Measurements from ENCODE around the gene SLC5A6. TPM values are rescaled to one million over a fixed set of nuclear protein-coding genes. Genes with fewer than 3 reads are reported as not detected.
A peak's percentile ranks its signal among the peaks of the same experiment; 100 is the strongest.

SLC5A6 gene
- total RNA-seq, 2 donors from 2014 or later, result 20.6 to 30.5 TPM

- no peak for DNase-seq
- no peak for ATAC-seq
- intact Hi-C loops (cut with DNase I, micrococcal nuclease), result no loop called here
Observed at GRCh38 chr2:27240406-27240805, 28.3 kb upstream of the SLC5A6 start.

DNA sequence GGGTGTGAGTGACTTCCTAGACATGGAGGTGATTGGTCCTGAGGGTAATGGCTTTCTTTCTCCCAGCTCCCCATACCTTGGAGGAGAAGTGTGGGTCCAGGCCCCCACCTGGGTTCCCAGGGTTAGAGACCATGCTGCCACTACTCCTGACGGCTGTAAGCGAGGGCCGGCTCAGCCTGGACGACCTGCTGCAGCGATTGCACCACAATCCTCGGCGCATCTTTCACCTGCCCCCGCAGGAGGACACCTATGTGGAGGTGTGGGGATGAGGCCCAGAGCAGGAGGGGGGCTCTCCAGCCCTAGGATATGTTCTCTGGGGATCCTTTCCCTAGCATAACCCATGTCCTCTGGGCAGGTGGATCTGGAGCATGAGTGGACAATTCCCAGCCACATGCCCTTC lies 26.9 kb upstream of the SLC5A6 start:
- DNase-seq (no peak), ATAC-seq (no peak)
- intact Hi-C loops (cut with DNase I, micrococcal nuclease), result no loop called here

DNA sequence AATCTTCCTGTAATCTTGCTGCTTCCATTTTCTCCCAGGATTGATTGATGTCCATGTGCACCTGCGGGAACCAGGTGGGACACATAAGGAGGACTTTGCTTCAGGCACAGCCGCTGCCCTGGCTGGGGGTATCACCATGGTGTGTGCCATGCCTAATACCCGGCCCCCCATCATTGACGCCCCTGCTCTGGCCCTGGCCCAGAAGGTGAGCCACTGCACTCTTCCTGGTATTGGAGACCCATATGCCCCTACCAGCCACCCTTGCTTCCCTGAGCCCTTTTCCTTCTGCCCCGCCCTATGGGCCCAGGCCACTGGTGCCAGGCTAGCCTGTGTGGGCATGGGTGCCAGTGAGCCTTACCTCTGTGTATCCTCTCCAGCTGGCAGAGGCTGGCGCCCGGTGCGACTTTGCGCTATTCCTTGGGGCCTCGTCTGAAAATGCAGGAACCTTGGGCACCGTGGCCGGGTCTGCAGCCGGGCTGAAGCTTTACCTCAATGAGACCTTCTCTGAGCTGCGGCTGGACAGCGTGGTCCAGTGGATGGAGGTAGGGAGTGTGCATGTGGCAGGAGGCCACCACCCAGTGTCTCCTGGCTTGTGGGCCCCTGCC lies 25.4 kb upstream of the SLC5A6 start:
- intact Hi-C loops (cut with DNase I, micrococcal nuclease), result no loop called here
- DNase-seq, result no peak

DNA sequence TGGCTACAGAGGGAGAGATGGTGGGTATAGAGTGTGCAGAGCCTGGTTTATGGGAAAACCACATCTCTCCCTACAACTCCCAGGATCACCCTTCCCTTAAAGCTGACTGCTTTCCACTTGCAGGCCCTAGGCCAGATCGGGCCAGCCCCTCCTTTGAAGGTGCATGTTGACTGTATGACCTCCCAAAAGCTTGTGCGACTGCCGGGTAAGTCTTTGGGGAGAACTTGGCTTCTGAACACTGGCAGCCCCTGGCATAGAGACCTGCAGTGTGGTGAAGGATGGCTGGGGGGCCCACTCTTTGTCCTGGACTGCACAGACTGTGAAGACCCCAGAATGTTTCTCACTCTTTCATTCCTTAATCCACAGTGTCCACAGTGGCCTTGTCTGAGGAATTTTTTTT lies 24.6 kb upstream of the SLC5A6 start:
- DNase-seq (no peak), ATAC-seq (no peak)
- intact Hi-C loops (cut with DNase I, micrococcal nuclease), result no loop called here

More for the DNA sequence above, 25.4 kb upstream of the SLC5A6 start:
- no peak for ATAC-seq

DNA sequence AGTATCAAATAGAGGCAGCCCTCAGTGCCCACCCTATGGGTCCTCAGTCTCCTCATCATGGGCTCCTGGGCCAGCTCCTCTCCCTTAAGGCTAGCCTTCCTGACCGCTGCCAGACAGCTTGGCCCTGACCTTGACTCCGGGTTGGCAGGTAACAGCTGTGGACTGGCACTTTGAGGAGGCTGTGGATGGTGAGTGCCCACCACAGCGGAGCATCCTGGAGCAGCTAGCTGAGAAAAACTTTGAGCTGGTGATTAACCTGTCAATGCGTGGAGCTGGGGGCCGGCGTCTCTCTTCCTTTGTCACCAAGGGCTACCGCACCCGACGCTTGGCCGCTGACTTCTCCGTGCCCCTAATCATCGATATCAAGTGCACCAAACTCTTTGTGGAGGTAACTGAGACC lies 24.1 kb upstream of the SLC5A6 start:
- ATAC-seq (no peak), DNase-seq (no peak)
- intact Hi-C loops (cut with DNase I, micrococcal nuclease), result no loop called here

DNA sequence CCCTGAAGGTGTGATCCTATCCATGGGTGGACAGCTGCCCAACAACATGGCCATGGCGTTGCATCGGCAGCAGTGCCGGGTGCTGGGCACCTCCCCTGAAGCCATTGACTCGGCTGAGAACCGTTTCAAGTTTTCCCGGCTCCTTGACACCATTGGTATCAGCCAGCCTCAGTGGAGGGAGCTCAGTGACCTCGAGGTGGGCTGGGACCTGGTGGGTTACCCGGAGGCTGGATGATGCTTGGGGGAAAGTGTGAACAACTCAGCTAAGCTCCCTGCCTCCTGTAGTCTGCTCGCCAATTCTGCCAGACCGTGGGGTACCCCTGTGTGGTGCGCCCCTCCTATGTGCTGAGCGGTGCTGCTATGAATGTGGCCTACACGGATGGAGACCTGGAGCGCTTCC lies 21.3 kb upstream of the SLC5A6 start:
- intact Hi-C loops (cut with DNase I, micrococcal nuclease), result no loop called here
- ATAC-seq (no peak), DNase-seq (no peak)

DNA sequence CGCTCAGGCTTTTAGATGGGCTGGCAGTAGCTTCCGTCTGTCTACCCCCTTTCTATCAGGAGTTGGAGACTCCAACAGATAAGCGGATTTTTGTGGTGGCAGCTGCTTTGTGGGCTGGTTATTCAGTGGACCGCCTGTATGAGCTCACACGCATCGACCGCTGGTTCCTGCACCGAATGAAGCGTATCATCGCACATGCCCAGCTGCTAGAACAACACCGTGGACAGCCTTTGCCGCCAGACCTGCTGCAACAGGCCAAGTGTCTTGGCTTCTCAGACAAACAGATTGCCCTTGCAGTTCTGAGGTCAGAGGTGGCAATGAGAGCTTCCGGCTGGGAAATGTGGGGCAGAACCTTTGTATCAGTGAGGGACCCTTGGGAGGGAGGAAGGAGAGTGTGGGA lies 19.9 kb upstream of the SLC5A6 start:
- no peak for DNase-seq

DNA sequence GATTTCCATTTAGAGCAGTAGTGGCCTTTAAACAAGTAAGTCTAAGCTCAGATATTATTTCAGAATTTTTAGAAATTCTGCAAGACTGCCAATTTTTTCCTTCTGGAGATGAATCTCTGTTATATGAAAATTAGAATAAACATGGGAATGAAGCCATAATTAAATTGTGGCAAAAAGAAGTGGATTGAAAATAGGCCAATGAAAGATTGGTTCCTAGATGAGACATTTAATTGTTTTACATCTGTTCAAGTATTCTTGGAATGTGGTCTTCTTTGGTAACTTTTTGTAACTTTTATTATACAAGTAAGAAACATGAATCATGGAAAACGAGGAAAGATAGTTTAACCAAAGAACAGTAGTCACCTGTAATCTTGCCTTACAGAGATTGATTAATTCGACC lies 15.4 kb upstream of the SLC5A6 start:
- no peak for DNase-seq
- ATAC-seq, result no peak
- intact Hi-C loops (cut with DNase I, micrococcal nuclease), result no loop called here

More for the DNA sequence above, 19.9 kb upstream of the SLC5A6 start:
- no peak for ATAC-seq
- intact Hi-C loops (cut with DNase I, micrococcal nuclease), result no loop called here

DNA sequence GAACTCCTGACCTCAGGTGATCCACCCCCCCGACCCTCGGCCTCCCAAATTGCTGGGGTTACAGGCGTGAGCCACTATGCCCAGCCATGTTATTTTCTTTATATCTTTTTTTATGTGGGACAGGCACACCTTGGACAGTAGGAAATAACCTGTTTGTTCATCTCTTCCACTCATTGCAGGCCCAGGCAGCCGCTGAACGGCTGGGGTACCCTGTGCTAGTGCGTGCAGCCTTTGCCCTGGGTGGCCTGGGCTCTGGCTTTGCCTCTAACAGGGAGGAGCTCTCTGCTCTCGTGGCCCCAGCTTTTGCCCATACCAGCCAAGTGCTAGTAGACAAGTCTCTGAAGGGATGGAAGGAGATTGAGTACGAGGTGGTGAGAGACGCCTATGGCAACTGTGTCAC lies 13.5 kb upstream of the SLC5A6 start:
- DNase-seq (no peak), ATAC-seq (no peak)

DNA sequence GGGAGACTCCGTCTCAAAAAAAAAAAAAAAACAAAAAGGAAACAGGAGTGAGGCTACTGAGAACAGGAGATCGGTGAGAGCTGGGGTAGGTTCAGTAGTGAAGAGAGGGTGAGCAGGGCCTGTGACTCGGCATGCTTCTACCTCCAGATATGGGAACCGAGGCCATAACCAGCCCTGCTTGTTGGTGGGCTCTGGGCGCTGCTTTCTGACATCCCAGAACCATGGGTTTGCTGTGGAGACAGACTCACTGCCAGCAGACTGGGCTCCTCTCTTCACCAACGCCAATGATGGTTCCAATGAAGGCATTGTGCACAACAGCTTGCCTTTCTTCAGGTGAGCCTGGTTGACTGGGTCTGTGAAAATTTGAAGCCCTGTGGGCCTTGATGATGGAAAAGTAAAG lies 11.3 kb upstream of the SLC5A6 start:
- intact Hi-C loops (cut with DNase I, micrococcal nuclease), result no loop called here
- DNase-seq (no peak), ATAC-seq (no peak)

More for the DNA sequence above, 13.5 kb upstream of the SLC5A6 start:
- intact Hi-C loops (cut with DNase I, micrococcal nuclease), result no loop called here

- intact Hi-C loops (cut with DNase I, micrococcal nuclease), result no loop called here
- ATAC-seq (no peak), DNase-seq (no peak)
Observed at GRCh38 chr2:27222407-27222806, 10.3 kb upstream of the SLC5A6 start.

DNA sequence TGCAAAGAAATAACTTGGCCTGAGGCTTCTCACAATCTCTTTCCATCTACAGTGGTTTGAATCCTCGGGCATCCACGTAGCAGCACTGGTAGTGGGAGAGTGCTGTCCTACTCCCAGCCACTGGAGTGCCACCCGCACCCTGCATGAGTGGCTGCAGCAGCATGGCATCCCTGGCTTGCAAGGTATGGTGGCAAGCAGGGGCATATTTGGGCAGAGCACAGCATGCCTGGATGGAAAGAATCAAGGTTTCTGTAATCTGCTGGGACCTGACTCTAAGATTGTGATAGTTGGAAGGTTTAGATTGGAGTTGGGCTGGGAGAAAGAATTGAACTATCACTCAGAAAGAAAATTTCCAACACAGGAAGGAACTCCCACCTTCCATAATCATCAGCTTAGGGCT lies 9.1 kb upstream of the SLC5A6 start:
- intact Hi-C loops (cut with DNase I, micrococcal nuclease), result no loop called here
- DNase-seq, result no peak
- no peak for ATAC-seq

GRCh38 chr2:27220091-27220490 lies 8.0 kb upstream of the SLC5A6 start:
- no peak for ATAC-seq
- DNase-seq, result no peak
- intact Hi-C loops (cut with DNase I, micrococcal nuclease), result no loop called here

GRCh38 chr2:27219091-27219490 lies 7.0 kb upstream of the SLC5A6 start:
- ATAC-seq (no peak), DNase-seq (no peak)
- intact Hi-C loops (cut with DNase I, micrococcal nuclease), result no loop called here

GRCh38 chr2:27218614-27219013 lies 6.5 kb upstream of the SLC5A6 start:
- DNase-seq (no peak), ATAC-seq (no peak)
- intact Hi-C loops (cut with DNase I, micrococcal nuclease), result no loop called here

DNA sequence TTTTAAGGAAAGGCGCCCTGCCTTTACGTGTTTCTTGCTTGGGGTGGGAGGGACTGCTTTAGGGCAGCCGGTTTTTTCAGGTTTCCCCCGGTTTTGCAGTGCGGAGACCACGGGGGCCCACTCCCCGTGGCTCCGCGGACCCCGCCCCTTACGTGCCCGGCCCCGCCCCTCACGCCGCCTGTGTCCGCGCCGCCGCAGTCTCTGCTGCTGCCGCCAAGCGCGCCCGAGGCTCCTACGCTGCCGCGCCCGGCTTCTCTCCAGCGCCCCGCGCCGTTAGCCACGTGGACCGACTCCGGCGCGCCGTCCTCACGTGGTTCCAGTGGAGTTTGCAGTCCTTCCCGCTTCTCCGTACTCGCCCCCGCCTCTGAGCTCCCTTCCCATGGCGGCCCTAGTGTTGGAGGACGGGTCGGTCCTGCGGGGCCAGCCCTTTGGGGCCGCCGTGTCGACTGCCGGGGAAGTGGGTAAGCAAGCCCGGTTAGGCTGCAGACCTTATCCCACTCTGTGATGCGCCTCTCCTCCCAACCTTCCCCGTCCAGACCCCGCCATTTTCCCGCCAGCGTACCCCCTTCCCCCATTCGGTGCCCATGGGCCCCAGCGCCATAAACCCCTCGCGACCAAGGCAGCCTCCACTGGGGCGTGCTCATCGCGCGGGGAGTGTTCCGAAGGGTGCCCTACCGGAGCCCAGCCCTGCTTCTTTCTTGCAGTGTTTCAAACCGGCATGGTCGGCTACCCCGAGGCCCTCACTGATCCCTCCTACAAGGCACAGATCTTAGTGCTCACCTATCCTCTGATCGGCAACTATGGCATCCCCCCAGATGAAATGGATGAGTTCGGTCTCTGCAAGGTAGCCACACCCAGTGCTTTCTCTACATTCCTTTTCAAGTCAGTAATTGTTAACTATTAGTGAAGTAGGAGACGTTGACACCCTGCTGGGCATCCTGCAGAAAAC lies 5.4 kb upstream of the SLC5A6 start, which contains the start of gene CAD:
TSS of gene CAD (plus strand) at position 197 of the 949 bp plus-strand sequence. CDS start at position 380, 183 bp downstream.
- intact Hi-C loops (cut with DNase I, micrococcal nuclease), result no loop called here
- peak; percentile 84 to 93 for DNase-seq
- ATAC-seq, result peak; percentile 92

- intact Hi-C loops (cut with DNase I, micrococcal nuclease), result no loop called here
- no peak for ATAC-seq
- DNase-seq, result no peak
Observed at GRCh38 chr2:27216416-27217137, 4.5 kb upstream of the SLC5A6 start.

DNA sequence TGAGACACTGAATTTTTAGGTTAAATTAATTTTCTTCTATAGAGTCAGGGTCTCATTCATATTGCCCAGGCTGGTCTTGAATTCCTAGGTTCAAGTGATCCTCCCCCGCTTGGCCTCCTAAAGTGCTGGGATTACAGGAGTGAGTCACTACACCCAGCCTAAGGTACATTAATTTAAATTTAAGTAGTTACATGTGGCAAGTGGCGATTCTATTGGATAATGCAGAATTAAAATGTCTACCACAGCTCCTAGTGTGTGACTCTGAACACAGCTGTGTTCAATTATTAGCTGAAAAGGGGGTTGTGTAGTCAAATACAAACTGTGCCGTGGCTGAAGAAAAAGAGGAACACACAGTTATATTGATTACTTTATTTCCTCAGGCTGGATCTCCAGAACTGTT lies 2.9 kb upstream of the SLC5A6 start:
- intact Hi-C loops (cut with DNase I, micrococcal nuclease), result no loop called here
- DNase-seq (no peak), ATAC-seq (no peak)

GRCh38 chr2:27212626-27213471 lies 781 bp upstream of the SLC5A6 start:
- ATAC-seq, result peak; percentile 28
- no peak for DNase-seq
- intact Hi-C loops (cut with DNase I, micrococcal nuclease), result no loop called here

Data from left colon (tissue), 2 donors.